Endodermal cell (in vitro differentiated cells): Measurements from ENCODE around the gene NPAS3. TPM values are rescaled to one million over a fixed set of nuclear protein-coding genes. Genes with fewer than 3 reads are reported as not detected.

ENCODE experiments used
- DNase-seq: peaks from one replicate; pipeline ENCODE4 v3.0.0-alpha.2; 2017
- H3K27ac ChIP-seq: 2 replicates; pipeline ENCODE4 v1.5.1; 2013; ENCODE audit warnings: mild to moderate bottlenecking, low read depth, low read length, moderate library complexity
- H3K27me3 ChIP-seq: 2 replicates; pipeline ENCODE4 v1.6.1; 2013; ENCODE audit warnings: mild to moderate bottlenecking, low read length, moderate library complexity; ENCODE audit not compliant: insufficient read depth, control insufficient read depth, poor library complexity, severe bottlenecking
- H3K36me3 ChIP-seq: 2 replicates; pipeline ENCODE4 v1.7.0; 2013; ENCODE audit warnings: mild to moderate bottlenecking, low read length, moderate library complexity; ENCODE audit not compliant: control insufficient read depth, insufficient read depth
- H3K4me1 ChIP-seq: one replicate; pipeline ENCODE4 v1.7.0; 2013; ENCODE audit warnings: low read length; ENCODE audit not compliant: control insufficient read depth, insufficient read depth
- H3K4me3 ChIP-seq: 2 replicates; pipeline ENCODE4 v1.5.1; 2013; ENCODE audit warnings: mild to moderate bottlenecking, low read length, moderate library complexity
- H3K9ac ChIP-seq: 2 replicates; pipeline ENCODE4 v1.6.1; 2013; ENCODE audit warnings: mild to moderate bottlenecking, low read length, moderate library complexity; ENCODE audit not compliant: poor library complexity, severe bottlenecking; ENCODE audit errors: extremely low read depth
- H3K9me3 ChIP-seq: 2 replicates; pipeline ENCODE4 v1.6.1; 2013; ENCODE audit warnings: mild to moderate bottlenecking, low read length, moderate library complexity; ENCODE audit not compliant: control insufficient read depth
- H3K27ac Mint-ChIP-seq: 2 replicates; pipeline ENCODE4 v1.8.0; 2020; ENCODE audit warnings: mixed read lengths
- H3K27me3 Mint-ChIP-seq: 2 replicates; pipeline ENCODE4 v1.8.0; 2021; ENCODE audit warnings: mild to moderate bottlenecking, mixed read lengths; ENCODE audit not compliant: insufficient read depth
- H3K36me3 Mint-ChIP-seq: 2 replicates; pipeline ENCODE4 v1.8.0; 2020; ENCODE audit warnings: low read depth, mixed read lengths
- H3K4me1 Mint-ChIP-seq: 2 replicates; pipeline ENCODE4 v1.8.0; 2020; ENCODE audit warnings: mixed read lengths
- H3K4me3 Mint-ChIP-seq: 2 replicates; pipeline ENCODE4 v1.8.0; 2020; ENCODE audit warnings: mild to moderate bottlenecking, moderate library complexity, mixed read lengths
- H3K9me3 Mint-ChIP-seq: 2 replicates; pipeline ENCODE4 v1.8.0; 2020; ENCODE audit warnings: mild to moderate bottlenecking, mixed read lengths
- WGBS, 2 experiments: methylation state at CpG; one replicate each; pipeline versions ENCODE4 v1.1.5 to v1.1.7; 2013; ENCODE audit warnings: missing lambda C conversion rate in 2 of 2, mixed read lengths in 1 of 2; ENCODE audit not compliant: insufficient coverage in 1 of 2, insufficient read length in 1 of 2; 5-methylcytosine and 5-hydroxymethylcytosine counted together
- total RNA-seq, 2 donors: library from RNA; stranded (reverse); fragmentation: NEBNext Ultra II Directional in 1 of 2; extraction: Animal tissue kit (Norgen Biotek cat#: 25700) in 1 of 2; gene quantifications; 2 replicates in 1 of 2; 3 replicates in 1 of 2; pipeline ENCODE4 v1.2.1, GENCODE V29; 2021
- TF ChIP-seq, protein P1 (sequence below): fragments of 200-600 bp; sonication (generic); conservative IDR thresholded peaks from 2 replicates; pipeline ENCODE4 v1.5.0; 2021; ENCODE audit warnings: antibody characterized with exemption, mild to moderate bottlenecking

NPAS3 gene
- total RNA-seq, 2 donors from 2014 or later: 1.4 to 1.6 TPM

DNA sequence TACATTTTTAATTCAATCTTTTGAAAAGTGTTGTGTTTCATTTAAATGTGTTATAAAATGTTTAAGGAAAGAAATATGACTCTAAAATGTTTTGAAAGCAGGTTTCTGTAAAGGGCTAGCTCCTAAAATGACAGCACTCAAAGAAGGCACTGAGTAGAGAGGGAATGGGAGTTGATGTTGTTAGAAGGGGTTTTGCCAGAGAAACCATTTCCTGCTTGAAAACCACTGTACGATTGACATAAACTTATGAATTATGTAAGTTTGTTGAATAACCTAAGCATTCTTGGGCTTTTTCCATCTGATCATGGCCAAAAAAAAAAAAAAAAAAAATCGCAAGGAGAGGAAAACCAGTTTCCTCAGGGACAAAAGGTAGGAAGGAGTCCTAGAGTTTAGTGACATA lies 778.2 kb downstream of the NPAS3 start:
- H3K4me1 ChIP-seq: peaks cover 4% of the 10 kb centered on the region
- no peaks in the 10 kb centered on the region for H3K36me3 Mint-ChIP-seq
- H3K27ac Mint-ChIP-seq: no peak overlapping the region
- H3K9me3 Mint-ChIP-seq: no peaks in the 10 kb centered on the region
- no peak overlapping the region for H3K4me3 Mint-ChIP-seq
- no peak overlapping the region for H3K27ac ChIP-seq
- 80% methylated on average over 1 of the region's 2 CpGs; no CpG with 5 or more reads in 1 of the 2 experiments for WGBS, 2 experiments
- H3K4me3 ChIP-seq: no peak overlapping the region
- peaks cover 9% of the 10 kb centered on the region for H3K4me1 Mint-ChIP-seq
- no peak for DNase-seq
- no peaks in the 10 kb centered on the region for H3K27me3 Mint-ChIP-seq
- H3K27me3 ChIP-seq: no peaks in the 10 kb centered on the region
- H3K9ac ChIP-seq: no peak overlapping the region
- no peaks in the 10 kb centered on the region for H3K9me3 ChIP-seq
- TF ChIP-seq, protein P1, sequence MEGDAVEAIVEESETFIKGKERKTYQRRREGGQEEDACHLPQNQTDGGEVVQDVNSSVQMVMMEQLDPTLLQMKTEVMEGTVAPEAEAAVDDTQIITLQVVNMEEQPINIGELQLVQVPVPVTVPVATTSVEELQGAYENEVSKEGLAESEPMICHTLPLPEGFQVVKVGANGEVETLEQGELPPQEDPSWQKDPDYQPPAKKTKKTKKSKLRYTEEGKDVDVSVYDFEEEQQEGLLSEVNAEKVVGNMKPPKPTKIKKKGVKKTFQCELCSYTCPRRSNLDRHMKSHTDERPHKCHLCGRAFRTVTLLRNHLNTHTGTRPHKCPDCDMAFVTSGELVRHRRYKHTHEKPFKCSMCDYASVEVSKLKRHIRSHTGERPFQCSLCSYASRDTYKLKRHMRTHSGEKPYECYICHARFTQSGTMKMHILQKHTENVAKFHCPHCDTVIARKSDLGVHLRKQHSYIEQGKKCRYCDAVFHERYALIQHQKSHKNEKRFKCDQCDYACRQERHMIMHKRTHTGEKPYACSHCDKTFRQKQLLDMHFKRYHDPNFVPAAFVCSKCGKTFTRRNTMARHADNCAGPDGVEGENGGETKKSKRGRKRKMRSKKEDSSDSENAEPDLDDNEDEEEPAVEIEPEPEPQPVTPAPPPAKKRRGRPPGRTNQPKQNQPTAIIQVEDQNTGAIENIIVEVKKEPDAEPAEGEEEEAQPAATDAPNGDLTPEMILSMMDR: no peak
- no peaks in the 10 kb centered on the region for H3K36me3 ChIP-seq

DNA sequence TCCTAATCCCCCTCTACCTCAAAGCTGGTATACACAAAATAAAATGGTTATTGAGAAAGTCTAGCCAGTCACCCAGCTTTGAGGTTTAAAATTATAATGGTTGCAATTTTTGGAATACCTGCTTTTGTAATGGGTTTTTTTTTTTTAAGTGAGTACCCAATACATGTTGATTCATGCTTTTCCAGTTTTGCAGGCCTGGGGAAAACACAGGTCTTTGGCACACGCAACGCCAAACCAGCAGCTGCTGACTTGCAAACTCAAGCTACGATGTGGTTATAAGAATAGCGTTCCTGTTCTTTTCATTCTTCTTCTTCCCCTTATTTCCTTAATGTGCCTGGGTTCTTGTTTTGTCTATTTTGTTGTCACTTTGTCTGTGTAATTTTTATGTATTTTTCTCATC lies 779.2 kb downstream of the NPAS3 start:
- peaks cover 7% of the 10 kb centered on the region for H3K4me1 Mint-ChIP-seq
- 94 to 100% methylated on average over 2 to 4 of the region's 4 CpGs for whole genome bisulfite sequencing, 2 experiments
- peaks cover 4% of the 10 kb centered on the region for H3K4me1 ChIP-seq

DNA sequence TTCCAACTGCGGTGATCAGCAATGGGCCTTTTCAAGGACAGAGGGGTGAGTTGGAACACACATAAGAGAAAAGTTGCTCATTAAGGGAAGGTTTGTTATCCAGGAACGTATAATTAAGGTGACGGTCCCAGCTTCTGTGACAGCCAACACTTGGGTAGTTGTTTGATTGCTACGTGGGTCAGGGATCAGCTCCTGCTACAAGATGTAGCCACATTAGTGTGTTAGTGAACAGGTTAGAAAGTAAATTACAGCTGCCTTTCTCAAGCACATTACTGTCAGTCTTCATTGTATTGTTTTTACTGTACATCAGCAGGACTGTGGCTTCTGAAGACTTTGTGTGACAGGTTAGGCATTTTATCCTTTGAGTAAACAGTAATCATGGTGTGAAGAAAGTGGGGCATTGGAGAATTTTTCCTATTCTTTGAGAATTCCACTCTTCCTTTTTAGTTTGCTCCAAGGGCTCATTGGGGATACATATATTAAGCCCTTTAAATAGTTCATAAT lies 781.7 kb downstream of the NPAS3 start:
- peaks cover 4% of the 10 kb centered on the region for H3K4me1 ChIP-seq
- H3K4me3 ChIP-seq: no peak overlapping the region
- H3K27ac ChIP-seq: no peak overlapping the region
- H3K9me3 ChIP-seq: no peaks in the 10 kb centered on the region
- H3K27me3 ChIP-seq: no peaks in the 10 kb centered on the region
- Mint-ChIP-seq H3K27ac (no peak overlapping the region), H3K36me3 (no peaks in the 10 kb centered on the region), H3K4me3 (no peak overlapping the region), H3K27me3 (no peaks in the 10 kb centered on the region), H3K9me3 (no peaks in the 10 kb centered on the region), H3K4me1 (peaks cover 5% of the 10 kb centered on the region)
- DNase-seq: no peak
- H3K9ac ChIP-seq: no peak overlapping the region
- WGBS, 2 experiments: 90% methylated on average over 2 to 4 of the region's 4 CpGs
- H3K36me3 ChIP-seq: no peaks in the 10 kb centered on the region
- TF ChIP-seq, protein P1: no peak

More for the DNA sequence above, 779.2 kb downstream of the NPAS3 start:
- no peak overlapping the region for H3K4me3 Mint-ChIP-seq
- Histone ChIP-seq H3K27ac (no peak overlapping the region), H3K36me3 (no peaks in the 10 kb centered on the region), H3K9me3 (no peaks in the 10 kb centered on the region), H3K9ac (no peak overlapping the region), H3K4me3 (no peak overlapping the region), H3K27me3 (no peaks in the 10 kb centered on the region)
- no peak for DNase-seq
- TF ChIP-seq, protein P1: no peak
- no peaks in the 10 kb centered on the region for H3K27me3 Mint-ChIP-seq
- H3K9me3 Mint-ChIP-seq: no peaks in the 10 kb centered on the region
- H3K27ac Mint-ChIP-seq: no peak overlapping the region
- H3K36me3 Mint-ChIP-seq: no peaks in the 10 kb centered on the region
